ENCODE data around the gene MACROH2A1.

DNA sequence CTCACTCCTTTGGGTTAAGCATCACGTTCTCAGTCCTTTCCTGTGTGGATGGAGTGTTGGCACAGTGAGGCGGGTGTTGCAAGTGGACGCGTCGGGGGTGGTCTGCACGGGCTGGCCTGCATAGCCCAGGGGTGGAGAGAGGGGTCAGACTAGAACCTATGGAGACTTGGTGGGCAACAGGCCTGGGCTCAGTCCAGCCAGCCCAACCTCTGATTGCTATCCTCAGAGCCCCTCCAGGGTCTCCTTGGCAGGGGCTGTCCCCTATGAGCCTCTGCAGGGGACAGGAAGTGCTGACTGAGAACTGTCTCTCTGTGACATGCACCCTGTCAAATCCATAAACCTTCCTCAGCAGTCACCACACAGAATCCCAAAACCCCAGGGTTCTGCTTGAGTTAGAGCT, 45.9 kb upstream of the MACROH2A1 start:
- no peak for TF ChIP-seq SP1 (CRISPR knock-in tag; conservative IDR thresholded peaks at IDR 0.05)
- TF ChIP-seq, protein P1, sequence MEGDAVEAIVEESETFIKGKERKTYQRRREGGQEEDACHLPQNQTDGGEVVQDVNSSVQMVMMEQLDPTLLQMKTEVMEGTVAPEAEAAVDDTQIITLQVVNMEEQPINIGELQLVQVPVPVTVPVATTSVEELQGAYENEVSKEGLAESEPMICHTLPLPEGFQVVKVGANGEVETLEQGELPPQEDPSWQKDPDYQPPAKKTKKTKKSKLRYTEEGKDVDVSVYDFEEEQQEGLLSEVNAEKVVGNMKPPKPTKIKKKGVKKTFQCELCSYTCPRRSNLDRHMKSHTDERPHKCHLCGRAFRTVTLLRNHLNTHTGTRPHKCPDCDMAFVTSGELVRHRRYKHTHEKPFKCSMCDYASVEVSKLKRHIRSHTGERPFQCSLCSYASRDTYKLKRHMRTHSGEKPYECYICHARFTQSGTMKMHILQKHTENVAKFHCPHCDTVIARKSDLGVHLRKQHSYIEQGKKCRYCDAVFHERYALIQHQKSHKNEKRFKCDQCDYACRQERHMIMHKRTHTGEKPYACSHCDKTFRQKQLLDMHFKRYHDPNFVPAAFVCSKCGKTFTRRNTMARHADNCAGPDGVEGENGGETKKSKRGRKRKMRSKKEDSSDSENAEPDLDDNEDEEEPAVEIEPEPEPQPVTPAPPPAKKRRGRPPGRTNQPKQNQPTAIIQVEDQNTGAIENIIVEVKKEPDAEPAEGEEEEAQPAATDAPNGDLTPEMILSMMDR (IDR thresholded peaks at IDR 0.05): no peak
- TF ChIP-seq FOXJ3 (CRISPR knock-in tag; IDR thresholded peaks at IDR 0.05; ENCODE audit: borderline replicate concordance): no peak
- no peak for TF ChIP-seq KAT7 (CRISPR knock-in tag; IDR thresholded peaks at IDR 0.05; ENCODE audit: borderline replicate concordance)
- no peak for TF ChIP-seq ZNF121 (CRISPR knock-in tag; IDR thresholded peaks at IDR 0.05)
- TF ChIP-seq, protein P2, sequence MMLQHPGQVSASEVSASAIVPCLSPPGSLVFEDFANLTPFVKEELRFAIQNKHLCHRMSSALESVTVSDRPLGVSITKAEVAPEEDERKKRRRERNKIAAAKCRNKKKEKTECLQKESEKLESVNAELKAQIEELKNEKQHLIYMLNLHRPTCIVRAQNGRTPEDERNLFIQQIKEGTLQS (CRISPR knock-in tag; conservative IDR thresholded peaks at IDR 0.05): no peak
